ENCODE measurements around the gene EIF5B.

Gene EIF5B

GRCh38 chr2:99406137-99406536, 68.9 kb downstream of the EIF5B start:
- no peak for DNase-seq

GRCh38 chr2:99410276-99410675, 73.1 kb downstream of the EIF5B start:
- no peak for DNase-seq

- DNase-seq, result no peak
These were observed 77.4 kb downstream of the EIF5B start for GRCh38 chr2:99414566-99414965.

- no peak for DNase-seq
These were observed 80.2 kb downstream of the EIF5B start for GRCh38 chr2:99417396-99417795.

GRCh38 chr2:99420031-99420430, 82.8 kb downstream of the EIF5B start:
- no peak for DNase-seq

- DNase-seq, result no peak
These were observed 83.6 kb downstream of the EIF5B start for GRCh38 chr2:99420751-99421299.

- no peak for DNase-seq
These were observed 84.3 kb downstream of the EIF5B start for GRCh38 chr2:99421469-99421868.

GRCh38 chr2:99422599-99422998, 85.4 kb downstream of the EIF5B start:
- DNase-seq, result no peak

- no peak for DNase-seq
These were observed 87.2 kb downstream of the EIF5B start for GRCh38 chr2:99424371-99424770.

GRCh38 chr2:99425022-99425421, 87.8 kb downstream of the EIF5B start:
- no peak for DNase-seq

GRCh38 chr2:99430614-99431291, 93.6 kb downstream of the EIF5B start:
- no peak for DNase-seq

- DNase-seq, result no peak
These were observed 94.5 kb downstream of the EIF5B start for GRCh38 chr2:99431587-99432275.

- DNase-seq, result no peak
These were observed 96.2 kb downstream of the EIF5B start for GRCh38 chr2:99433340-99433739.

- DNase-seq, result no peak
These were observed 99.7 kb downstream of the EIF5B start for GRCh38 chr2:99436874-99437273.

- no peak for DNase-seq
These were observed 102.8 kb downstream of the EIF5B start for GRCh38 chr2:99439971-99440505.

GRCh38 chr2:99442837-99443236, 105.6 kb downstream of the EIF5B start:
- no peak for DNase-seq

- DNase-seq, result no peak
These were observed 107.0 kb downstream of the EIF5B start for GRCh38 chr2:99444222-99444621.

GRCh38 chr2:99445065-99445464, 107.9 kb downstream of the EIF5B start:
- DNase-seq, result no peak

GRCh38 chr2:99448556-99448955, 111.4 kb downstream of the EIF5B start:
- no peak for DNase-seq

GRCh38 chr2:99450199-99450598, 113.0 kb downstream of the EIF5B start:
- no peak for DNase-seq

Measured in effector CD4-positive, alpha-beta T cell (primary cell).